HCT116 (cell line): Measurements from ENCODE around the gene DNHD1. TPM values are rescaled to one million over a fixed set of nuclear protein-coding genes. Genes with fewer than 3 reads are reported as not detected.

Source experiments
- ATAC-seq: fragments of 200-7000 bp; cut with Tn5 transposase; 2 replicates; pipeline ENCODE4 v1.9.1; 2020; ENCODE audit warnings: mild to moderate bottlenecking, moderate library complexity
- BruUV-seq: library from RNA; stranded (reverse); fragments of 400-500 nt; replicated peaks from 2 replicates; lab custom pipeline; 2021; lab: Mats Ljungman, UMichigan
- CTCF ChIA-PET: fragments of 300-600 bp; sonication (Branson Sonifier 250); formaldehyde crosslinking; loops from one replicate; lab custom pipeline; 2021; ENCODE audit warnings: antibody characterized with exemption; lab: Charles Lee
- POLR2A ChIA-PET: fragments of 300-600, 350-600 bp; sonication (Branson Sonifier 250); formaldehyde crosslinking; loops from one replicate; lab custom pipeline; 2021; ENCODE audit warnings: antibody characterized with exemption; lab: Charles Lee
- RAD21 ChIA-PET, 2 experiments: fragments of 300-600 bp; sonication (Branson Sonifier 250); formaldehyde crosslinking; loops; one replicate each; lab custom pipeline; 2023; ENCODE audit warnings: low total read pairs in 2 of 2; ENCODE audit not compliant: uncharacterized antibody in 2 of 2, unreplicated experiment in 2 of 2, low non-redundant PET in 1 of 2; lab: Charles Lee
- DNase-seq: peaks from one replicate; pipeline ENCODE4 v3.0.0-alpha.2; 2010; ENCODE audit warnings: low read depth, low spot score
- H2AFZ ChIP-seq: fragments of 200-600 bp; shearing (Covaris generic), sonication (generic); 2 replicates; pipeline ENCODE4 v1.6.1; 2017; ENCODE audit warnings: low read depth, mixed run types, mixed read lengths, antibody characterized with exemption, low read length; ENCODE audit not compliant: poor library complexity, severe bottlenecking
- H3K27ac ChIP-seq: 2 replicates; pipeline ENCODE4 v1.5.1; 2012; ENCODE audit warnings: low read depth, low read length
- H3K27me3 ChIP-seq: fragments of 200-600 bp; sonication (generic); 2 replicates; pipeline ENCODE4 v1.6.1; 2016; ENCODE audit warnings: mixed run types, low read length, mixed read lengths; ENCODE audit not compliant: insufficient read depth
- H3K36me3 ChIP-seq, 2 experiments: fragments of 200-500 bp in 1 of 2; fragments of 200-600 bp in 1 of 2; sonication (Bioruptor generic) in 1 of 2; sonication (generic) in 1 of 2; 2 replicates each; pipeline versions ENCODE4 v1.5.1 to v1.6.1; 2014 to 2016; ENCODE audit warnings: low read length in 2 of 2, inconsistent platforms in 1 of 2, mixed read lengths in 1 of 2, mixed run types in 1 of 2; ENCODE audit not compliant: insufficient read depth in 2 of 2, control insufficient read depth in 1 of 2
- H3K4me1 ChIP-seq, 2 experiments: fragments of 200-600 bp in 1 of 2; sonication (generic) in 1 of 2; 2 replicates each; pipeline versions ENCODE4 v1.5.1 to v1.6.1; 2012 to 2017; ENCODE audit warnings: low read length in 2 of 2, inconsistent platforms in 1 of 2, mild to moderate bottlenecking in 1 of 2, mixed read lengths in 1 of 2, mixed run types in 1 of 2, moderate library complexity in 1 of 2; ENCODE audit not compliant: insufficient read depth in 2 of 2, control insufficient read depth in 1 of 2
- H3K4me2 ChIP-seq: fragments of 200-600 bp; sonication (generic); 2 replicates; pipeline ENCODE4 v1.6.1; 2017; ENCODE audit warnings: mixed run types, low read length, mixed read lengths
- H3K4me3 ChIP-seq, 2 experiments: fragments of 200-600 bp in 1 of 2; sonication (generic) in 1 of 2; replicated peaks in 1 of 2; 2 replicates each; pipeline ENCODE4 v1.5.1; 2011 to 2016; ENCODE audit warnings: low read length in 2 of 2, control low read depth in 1 of 2, low read depth in 1 of 2, mild to moderate bottlenecking in 1 of 2, mixed read lengths in 1 of 2, mixed run types in 1 of 2
- H3K79me2 ChIP-seq: fragments of 200-600 bp; sonication (generic); 2 replicates; pipeline ENCODE4 v1.6.1; 2017; ENCODE audit warnings: mild to moderate bottlenecking, mixed run types, low read length, moderate library complexity, mixed read lengths; ENCODE audit not compliant: insufficient read depth
- H3K9ac ChIP-seq: fragments of 200-600 bp; sonication (generic); 2 replicates; pipeline ENCODE4 v1.6.1; 2016; ENCODE audit warnings: low read length, mixed read lengths
- H3K9me2 ChIP-seq: fragments of 200-600 bp; sonication (generic), shearing (Covaris generic); 2 replicates; pipeline ENCODE4 v1.6.1; 2017; ENCODE audit warnings: mixed run types, mild to moderate bottlenecking, moderate library complexity; ENCODE audit not compliant: insufficient read depth
- H3K9me3 ChIP-seq, 2 experiments: fragments of 200-500 bp in 1 of 2; fragments of 200-600 bp in 1 of 2; sonication (Bioruptor generic) in 1 of 2; sonication (generic) in 1 of 2; 2 replicates each; pipeline ENCODE4 v1.6.1; 2014 to 2017; ENCODE audit warnings: low read length in 2 of 2, mixed read lengths in 2 of 2, inconsistent platforms in 1 of 2, low read depth in 1 of 2, mild to moderate bottlenecking in 1 of 2, mixed run types in 1 of 2, moderate library complexity in 1 of 2; ENCODE audit not compliant: control insufficient read depth in 1 of 2, insufficient read depth in 1 of 2
- H4K20me1 ChIP-seq: fragments of 200-600 bp; sonication (generic), shearing (Covaris generic); 2 replicates; pipeline ENCODE4 v1.6.1; 2017; ENCODE audit warnings: mixed run types, mild to moderate bottlenecking, moderate library complexity; ENCODE audit not compliant: insufficient read depth
- CBX3 ChIP-seq: IDR thresholded peaks from 2 replicates; pipeline ENCODE4 v1.6.1; 2012; ENCODE audit warnings: low read depth
- CEBPB ChIP-seq: IDR thresholded peaks from 2 replicates; pipeline ENCODE4 v1.6.1; 2012; ENCODE audit warnings: low read depth
- EGR1 ChIP-seq: IDR thresholded peaks from 2 replicates; pipeline ENCODE4 v1.6.1; 2012; ENCODE audit warnings: low read depth
- ELF1 ChIP-seq: IDR thresholded peaks from 2 replicates; pipeline ENCODE4 v1.6.1; 2012; ENCODE audit warnings: low read depth, borderline replicate concordance
- POLR2A ChIP-seq: IDR thresholded peaks from 2 replicates; pipeline ENCODE4 v1.7.0; 2011; ENCODE audit warnings: borderline replicate concordance; ENCODE audit not compliant: insufficient read depth, insufficient read length; ENCODE audit errors: extremely low read depth
- SP1 ChIP-seq: IDR thresholded peaks from 2 replicates; pipeline ENCODE4 v1.6.1; 2012; ENCODE audit warnings: low read depth
- ZNF274 ChIP-seq: fragments of 200-500 bp; sonication (Bioruptor generic); IDR thresholded peaks from 2 replicates; pipeline ENCODE4 v1.6.1; 2014; ENCODE audit warnings: mild to moderate bottlenecking, low read depth, low read length, inconsistent platforms
- intact Hi-C: fragments of 100-400 bp; cut with micrococcal nuclease; formaldehyde crosslinking; loops from 2 replicates; pipeline ENCODE4 v1.10.0; 2022
- total RNA-seq: library from RNA; stranded (reverse); gene quantifications from one replicate; pipeline ENCODE4 v1.2.1, GENCODE V29; 2021; ENCODE audit not compliant: unreplicated experiment
- TF ChIP-seq, protein P1 (sequence below): IDR thresholded peaks from 2 replicates; pipeline ENCODE4 v1.6.1; 2012; ENCODE audit warnings: low read depth
- TF ChIP-seq, protein P2 (sequence below): IDR thresholded peaks from 2 replicates; pipeline ENCODE4 v1.6.1; 2011; ENCODE audit warnings: mild to moderate bottlenecking, low read length, moderate library complexity; ENCODE audit not compliant: insufficient replicate concordance; ENCODE audit errors: extremely low read depth

DNHD1 gene
- total RNA-seq, 1 experiment from 2014 or later: 8.0 TPM

DNA sequence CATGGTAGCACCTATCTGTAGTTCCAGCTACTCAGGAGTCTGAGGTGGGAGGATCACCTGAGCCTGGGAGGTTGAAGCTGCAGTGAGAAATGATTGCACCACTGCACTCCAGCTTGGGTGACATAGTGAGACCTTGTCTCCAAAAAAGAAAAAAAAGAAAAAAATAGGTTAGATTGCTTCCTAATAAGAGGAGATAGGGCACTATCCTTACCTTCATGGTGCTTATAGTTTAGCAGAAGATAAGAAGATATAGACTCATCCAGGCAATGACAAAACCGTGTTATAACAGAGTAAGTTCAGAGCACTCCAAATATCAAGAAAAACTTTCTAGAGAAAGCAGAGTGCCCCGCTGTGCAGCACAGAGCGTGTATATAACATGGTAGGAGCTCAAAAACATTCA is 64.2 kb downstream of the DNHD1 start:
- H3K27me3 ChIP-seq: no peaks in the 10 kb centered on the region
- H3K9me3 ChIP-seq: no peaks in the 10 kb centered on the region
- H4K20me1 ChIP-seq: no peaks in the 10 kb centered on the region
- no peaks in the 10 kb centered on the region for H3K9me2 ChIP-seq
- H3K4me2 ChIP-seq: no peak overlapping the region
- DNase-seq (no peak), ATAC-seq (no peak)
- H3K4me3 ChIP-seq: no peak overlapping the region
- H3K79me2 ChIP-seq: no peaks in the 10 kb centered on the region
- RAD21 ChIA-PET: no interaction called here
- no peaks in the 10 kb centered on the region; a peak in 1 of 4 replicates for H3K36me3 ChIP-seq
- H3K27ac ChIP-seq: no peak overlapping the region
- no peak for TF ChIP-seq SP1
- TF ChIP-seq ZNF274: no peak
- TF ChIP-seq CBX3: no peak
- no peak for TF ChIP-seq ELF1
- TF ChIP-seq, protein P1, sequence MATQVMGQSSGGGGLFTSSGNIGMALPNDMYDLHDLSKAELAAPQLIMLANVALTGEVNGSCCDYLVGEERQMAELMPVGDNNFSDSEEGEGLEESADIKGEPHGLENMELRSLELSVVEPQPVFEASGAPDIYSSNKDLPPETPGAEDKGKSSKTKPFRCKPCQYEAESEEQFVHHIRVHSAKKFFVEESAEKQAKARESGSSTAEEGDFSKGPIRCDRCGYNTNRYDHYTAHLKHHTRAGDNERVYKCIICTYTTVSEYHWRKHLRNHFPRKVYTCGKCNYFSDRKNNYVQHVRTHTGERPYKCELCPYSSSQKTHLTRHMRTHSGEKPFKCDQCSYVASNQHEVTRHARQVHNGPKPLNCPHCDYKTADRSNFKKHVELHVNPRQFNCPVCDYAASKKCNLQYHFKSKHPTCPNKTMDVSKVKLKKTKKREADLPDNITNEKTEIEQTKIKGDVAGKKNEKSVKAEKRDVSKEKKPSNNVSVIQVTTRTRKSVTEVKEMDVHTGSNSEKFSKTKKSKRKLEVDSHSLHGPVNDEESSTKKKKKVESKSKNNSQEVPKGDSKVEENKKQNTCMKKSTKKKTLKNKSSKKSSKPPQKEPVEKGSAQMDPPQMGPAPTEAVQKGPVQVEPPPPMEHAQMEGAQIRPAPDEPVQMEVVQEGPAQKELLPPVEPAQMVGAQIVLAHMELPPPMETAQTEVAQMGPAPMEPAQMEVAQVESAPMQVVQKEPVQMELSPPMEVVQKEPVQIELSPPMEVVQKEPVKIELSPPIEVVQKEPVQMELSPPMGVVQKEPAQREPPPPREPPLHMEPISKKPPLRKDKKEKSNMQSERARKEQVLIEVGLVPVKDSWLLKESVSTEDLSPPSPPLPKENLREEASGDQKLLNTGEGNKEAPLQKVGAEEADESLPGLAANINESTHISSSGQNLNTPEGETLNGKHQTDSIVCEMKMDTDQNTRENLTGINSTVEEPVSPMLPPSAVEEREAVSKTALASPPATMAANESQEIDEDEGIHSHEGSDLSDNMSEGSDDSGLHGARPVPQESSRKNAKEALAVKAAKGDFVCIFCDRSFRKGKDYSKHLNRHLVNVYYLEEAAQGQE: no peak
- no TSS peak for BruUV-seq
- CTCF ChIA-PET: no interaction called here
- no peak overlapping the region for H3K9ac ChIP-seq
- H2AFZ ChIP-seq: no peak overlapping the region
- intact Hi-C loops: no loop called here
- peaks cover 0 to 6% of the 10 kb centered on the region in 2 experiments; a peak in 1 of 4 replicates for H3K4me1 ChIP-seq
- POLR2A ChIA-PET: no interaction called here

DNA sequence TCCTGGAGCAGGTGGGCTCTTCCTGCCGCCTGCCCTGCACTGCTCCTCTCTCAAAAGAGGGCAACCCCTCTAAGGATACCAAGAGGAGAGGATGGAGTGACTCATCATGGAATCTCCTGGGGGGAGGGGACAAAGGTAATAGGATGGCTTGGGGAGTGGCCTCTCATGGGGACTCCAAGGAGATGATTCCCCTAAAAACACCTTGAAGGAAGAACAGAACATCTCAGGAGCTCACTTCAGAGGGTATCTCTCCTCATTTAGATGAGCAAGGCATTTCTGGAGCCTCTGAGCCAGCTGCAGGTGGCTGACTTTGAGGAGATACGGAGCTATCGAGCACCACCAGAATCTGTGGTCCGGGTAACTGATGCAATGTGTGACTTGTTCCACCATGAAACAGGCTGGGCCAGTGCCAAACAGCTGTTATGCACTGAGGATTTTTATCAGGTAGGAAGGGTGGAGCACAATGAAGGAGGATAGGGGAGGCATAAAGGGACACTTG is 66.1 kb downstream of the DNHD1 start:
- no peak overlapping the region for H2AFZ ChIP-seq
- no peak for DNase-seq
- H3K9ac ChIP-seq: no peak overlapping the region
- BruUV-seq: no TSS peak
- no peaks in the 10 kb centered on the region for H4K20me1 ChIP-seq
- no peak overlapping the region for H3K27ac ChIP-seq
- peaks cover 0 to 6% of the 10 kb centered on the region in 2 experiments; a peak in 1 of 4 replicates for H3K4me1 ChIP-seq
- H3K9me2 ChIP-seq: no peaks in the 10 kb centered on the region
- H3K9me3 ChIP-seq: no peaks in the 10 kb centered on the region
- H3K4me2 ChIP-seq: no peak overlapping the region
- ChIA-PET RAD21 (no interaction called here), CTCF (no interaction called here), POLR2A (no interaction called here)
- intact Hi-C loops: no loop called here
- H3K27me3 ChIP-seq: no peaks in the 10 kb centered on the region
- H3K79me2 ChIP-seq: no peaks in the 10 kb centered on the region
- H3K36me3 ChIP-seq: no peaks in the 10 kb centered on the region; a peak in 1 of 4 replicates
- ATAC-seq: no peak
- H3K4me3 ChIP-seq: no peak overlapping the region
- TF ChIP-seq SP1 (no peak), CEBPB (no peak), EGR1 (no peak), POLR2A (no peak)
- TF ChIP-seq, protein P1: no peak
- TF ChIP-seq, protein P2, sequence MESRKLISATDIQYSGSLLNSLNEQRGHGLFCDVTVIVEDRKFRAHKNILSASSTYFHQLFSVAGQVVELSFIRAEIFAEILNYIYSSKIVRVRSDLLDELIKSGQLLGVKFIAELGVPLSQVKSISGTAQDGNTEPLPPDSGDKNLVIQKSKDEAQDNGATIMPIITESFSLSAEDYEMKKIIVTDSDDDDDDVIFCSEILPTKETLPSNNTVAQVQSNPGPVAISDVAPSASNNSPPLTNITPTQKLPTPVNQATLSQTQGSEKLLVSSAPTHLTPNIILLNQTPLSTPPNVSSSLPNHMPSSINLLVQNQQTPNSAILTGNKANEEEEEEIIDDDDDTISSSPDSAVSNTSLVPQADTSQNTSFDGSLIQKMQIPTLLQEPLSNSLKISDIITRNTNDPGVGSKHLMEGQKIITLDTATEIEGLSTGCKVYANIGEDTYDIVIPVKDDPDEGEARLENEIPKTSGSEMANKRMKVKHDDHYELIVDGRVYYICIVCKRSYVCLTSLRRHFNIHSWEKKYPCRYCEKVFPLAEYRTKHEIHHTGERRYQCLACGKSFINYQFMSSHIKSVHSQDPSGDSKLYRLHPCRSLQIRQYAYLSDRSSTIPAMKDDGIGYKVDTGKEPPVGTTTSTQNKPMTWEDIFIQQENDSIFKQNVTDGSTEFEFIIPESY: no peak
